WTC11 (cell line): Measurements from ENCODE around the gene CDH18. TPM values are rescaled to one million over a fixed set of nuclear protein-coding genes. Genes with fewer than 3 reads are reported as not detected.

Experiments used
- ATAC-seq: fragments of 200-7000 bp; cut with Tn5 transposase; 2 replicates; pipeline ENCODE4 v1.10.0; 2021; ENCODE audit warnings: mild to moderate bottlenecking, moderate library complexity
- CTCF ChIA-PET: fragments of 300-600 bp; sonication (Branson Sonifier 250); formaldehyde crosslinking; loops from one replicate; lab custom pipeline; 2021; ENCODE audit warnings: antibody characterized with exemption; lab: Charles Lee
- POLR2A ChIA-PET: fragments of 350-600 bp; sonication (Branson Sonifier 250); formaldehyde crosslinking; loops from one replicate; lab custom pipeline; 2021; ENCODE audit warnings: antibody characterized with exemption; lab: Charles Lee
- DNase-seq: peaks from one replicate; pipeline ENCODE4 v3.0.0; 2021; ENCODE audit warnings: low spot score
- H3K27ac Mint-ChIP-seq: 2 replicates; pipeline ENCODE4 v1.8.0; 2021; ENCODE audit warnings: mixed read lengths
- H3K27me3 Mint-ChIP-seq: 2 replicates; pipeline ENCODE4 v1.8.0; 2021; ENCODE audit warnings: low read depth, mild to moderate bottlenecking, moderate library complexity, mixed read lengths
- H3K36me3 Mint-ChIP-seq: 2 replicates; pipeline ENCODE4 v1.8.0; 2021; ENCODE audit warnings: mixed read lengths
- H3K4me1 Mint-ChIP-seq: 2 replicates; pipeline ENCODE4 v1.8.0; 2022; ENCODE audit warnings: mixed read lengths
- H3K4me3 Mint-ChIP-seq: 2 replicates; pipeline ENCODE4 v1.8.0; 2021; ENCODE audit warnings: mild to moderate bottlenecking, moderate library complexity, mixed read lengths
- H3K9me3 Mint-ChIP-seq: 2 replicates; pipeline ENCODE4 v1.8.0; 2021; ENCODE audit warnings: mixed read lengths
- GTF2I ChIP-seq: fragments of 250-450 bp; sonication (Bioruptor Pico); conservative IDR thresholded peaks from 2 replicates; pipeline ENCODE4 v1.4.0; 2021; ENCODE audit warnings: mild to moderate bottlenecking
- JUN ChIP-seq: sonication (generic); formaldehyde crosslinking; IDR thresholded peaks from 2 replicates; pipeline ENCODE4 v1.8.0; 2023; ENCODE audit warnings: mild to moderate bottlenecking, missing genetic modification reagents
- MYBL2 ChIP-seq: sonication (generic); formaldehyde crosslinking; IDR thresholded peaks from 2 replicates; pipeline ENCODE4 v1.8.1; 2023; ENCODE audit warnings: mild to moderate bottlenecking, moderate library complexity, missing genetic modification reagents
- NR3C1 ChIP-seq: sonication (generic); formaldehyde crosslinking; conservative IDR thresholded peaks from 2 replicates; pipeline ENCODE4 v1.8.1; 2023; ENCODE audit warnings: low read depth, mild to moderate bottlenecking, missing genetic modification reagents
- PRRX2 ChIP-seq: fragments of 250-450 bp; sonication (Bioruptor Pico); IDR thresholded peaks from 2 replicates; pipeline ENCODE4 v1.8.0; 2021; ENCODE audit warnings: mild to moderate bottlenecking
- RORB ChIP-seq: fragments of 250-450 bp; sonication (Bioruptor Pico); IDR thresholded peaks from 2 replicates; pipeline ENCODE4 v1.9.0; 2021; ENCODE audit warnings: mild to moderate bottlenecking
- SMAD4 ChIP-seq: sonication (generic); formaldehyde crosslinking; IDR thresholded peaks from 2 replicates; pipeline ENCODE4 v1.8.0; 2022; ENCODE audit warnings: mild to moderate bottlenecking, missing genetic modification reagents
- TCF7 ChIP-seq: sonication (generic); formaldehyde crosslinking; IDR thresholded peaks from 2 replicates; pipeline ENCODE4 v1.8.0; 2022; ENCODE audit warnings: mild to moderate bottlenecking, low read depth, missing genetic modification reagents, moderate library complexity
- ZNF121 ChIP-seq: sonication (generic); formaldehyde crosslinking; IDR thresholded peaks from 2 replicates; pipeline ENCODE4 v1.8.0; 2023; ENCODE audit warnings: missing genetic modification reagents
- ZNF263 ChIP-seq: sonication (generic); formaldehyde crosslinking; IDR thresholded peaks from 2 replicates; pipeline ENCODE4 v1.8.1; 2022; ENCODE audit warnings: low read depth, mild to moderate bottlenecking, moderate library complexity, missing genetic modification reagents
- ZNF671 ChIP-seq: fragments of 250-450 bp; sonication (Bioruptor Pico); IDR thresholded peaks from 2 replicates; pipeline ENCODE4 v1.8.0; 2021; ENCODE audit warnings: mild to moderate bottlenecking
- total RNA-seq: library from RNA; stranded (reverse); gene quantifications from 3 replicates; pipeline ENCODE4 v1.2.3, GENCODE V29; 2021
- TF ChIP-seq, protein P1 (sequence below): sonication (generic); formaldehyde crosslinking; IDR thresholded peaks from 2 replicates; pipeline ENCODE4 v1.8.0; 2023; ENCODE audit warnings: missing genetic modification reagents
- TF ChIP-seq, protein P2 (sequence below): sonication (generic); formaldehyde crosslinking; IDR thresholded peaks from 2 replicates; pipeline ENCODE4 v1.8.0; 2022; ENCODE audit warnings: mild to moderate bottlenecking, missing genetic modification reagents
- TF ChIP-seq, protein P3 (sequence below): fragments of 250-450 bp; sonication (Bioruptor Pico); IDR thresholded peaks from 2 replicates; pipeline ENCODE4 v1.8.0; 2021; ENCODE audit warnings: mild to moderate bottlenecking
- TF ChIP-seq, protein P4 (sequence below): sonication (generic); formaldehyde crosslinking; IDR thresholded peaks from 2 replicates; pipeline ENCODE4 v1.8.0; 2022; ENCODE audit warnings: mild to moderate bottlenecking, missing genetic modification reagents
- TF ChIP-seq, protein P5 (sequence below): fragments of 250-450 bp; sonication (Bioruptor Pico); IDR thresholded peaks from 2 replicates; pipeline ENCODE4 v1.9.0; 2021; ENCODE audit warnings: moderate library complexity, mild to moderate bottlenecking, inconsistent platforms, borderline replicate concordance
- TF ChIP-seq, protein P6 (sequence below): fragments of 250-450 bp; sonication (Bioruptor Pico); conservative IDR thresholded peaks from 2 replicates; pipeline ENCODE4 v1.9.0; 2021; ENCODE audit warnings: mild to moderate bottlenecking
- TF ChIP-seq, protein P7 (sequence below): sonication (generic); formaldehyde crosslinking; IDR thresholded peaks from 2 replicates; pipeline ENCODE4 v1.8.1; 2022; ENCODE audit warnings: low read depth, mild to moderate bottlenecking, moderate library complexity, missing genetic modification reagents, borderline replicate concordance
- TF ChIP-seq, protein P8 (sequence below): sonication (generic); formaldehyde crosslinking; IDR thresholded peaks from 2 replicates; pipeline ENCODE4 v1.8.0; 2023; ENCODE audit warnings: missing genetic modification reagents, mild to moderate bottlenecking, borderline replicate concordance

CDH18 gene
- total RNA-seq, 1 experiment from 2014 or later, result 0.24 TPM

DNA sequence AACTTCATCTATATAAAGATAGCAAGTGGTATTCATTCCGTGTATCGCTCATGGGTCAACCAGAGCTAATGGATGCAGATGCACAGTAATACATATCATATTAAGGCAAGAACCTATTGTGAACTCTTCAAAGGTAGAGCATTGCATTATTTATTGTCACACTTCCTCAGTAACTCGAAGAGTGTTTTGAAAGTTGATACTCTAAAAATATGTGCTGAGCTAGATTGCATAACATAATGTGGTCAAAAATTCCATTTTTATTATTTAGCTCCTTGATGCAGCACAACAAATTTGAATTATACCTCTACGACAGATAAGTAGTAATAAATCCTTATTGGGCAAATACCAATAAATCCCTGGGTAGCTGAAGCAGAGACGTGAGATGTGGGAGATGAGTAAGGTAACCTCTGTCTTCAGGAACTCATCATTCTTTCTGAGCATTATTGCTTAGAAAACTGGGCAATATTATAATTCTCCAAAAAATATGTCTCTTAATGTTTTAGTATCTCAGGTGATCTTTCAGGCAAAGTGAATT, 70.3 kb downstream of the CDH18 start:
- H3K27ac Mint-ChIP-seq, result no peak overlapping the region
- no peak for ATAC-seq
- H3K4me3 Mint-ChIP-seq, result no peak overlapping the region
- TF ChIP-seq, protein P1, sequence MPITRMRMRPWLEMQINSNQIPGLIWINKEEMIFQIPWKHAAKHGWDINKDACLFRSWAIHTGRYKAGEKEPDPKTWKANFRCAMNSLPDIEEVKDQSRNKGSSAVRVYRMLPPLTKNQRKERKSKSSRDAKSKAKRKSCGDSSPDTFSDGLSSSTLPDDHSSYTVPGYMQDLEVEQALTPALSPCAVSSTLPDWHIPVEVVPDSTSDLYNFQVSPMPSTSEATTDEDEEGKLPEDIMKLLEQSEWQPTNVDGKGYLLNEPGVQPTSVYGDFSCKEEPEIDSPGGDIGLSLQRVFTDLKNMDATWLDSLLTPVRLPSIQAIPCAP (CRISPR knock-in tag), result no peak
- H3K4me1 Mint-ChIP-seq, result peaks cover 29% of the 10 kb centered on the region
- no peaks in the 10 kb centered on the region for H3K9me3 Mint-ChIP-seq
- no peaks in the 10 kb centered on the region for H3K27me3 Mint-ChIP-seq
- DNase-seq, result no peak
- no peaks in the 10 kb centered on the region for H3K36me3 Mint-ChIP-seq
- ChIA-PET CTCF (no interaction called here), POLR2A (no interaction called here)

DNA sequence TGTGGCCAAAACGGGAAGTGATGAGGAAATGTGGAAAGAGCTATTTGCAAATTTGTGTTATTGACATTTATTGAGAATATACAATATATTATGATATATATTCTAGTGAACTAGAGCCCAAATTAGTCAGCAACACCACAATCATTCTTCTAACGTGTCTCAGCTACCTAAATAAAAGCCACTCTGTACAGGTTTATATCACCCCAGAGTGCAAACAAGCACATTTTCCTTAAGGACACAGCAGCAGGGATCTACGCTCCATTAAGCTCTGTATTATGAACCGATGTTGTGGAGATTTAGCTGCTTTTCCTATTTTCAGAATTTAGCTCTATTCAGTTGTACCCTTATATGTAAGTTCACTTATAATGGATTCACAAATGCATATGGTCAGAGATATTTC, 77.9 kb downstream of the CDH18 start:
- CTCF ChIA-PET, result no interaction called here
- H3K36me3 Mint-ChIP-seq, result no peaks in the 10 kb centered on the region
- ATAC-seq (no peak), DNase-seq (no peak)
- H3K4me3 Mint-ChIP-seq, result no peak overlapping the region
- POLR2A ChIA-PET, result no interaction called here
- H3K27me3 Mint-ChIP-seq, result no peaks in the 10 kb centered on the region
- H3K9me3 Mint-ChIP-seq, result no peaks in the 10 kb centered on the region
- H3K4me1 Mint-ChIP-seq, result peaks cover 37% of the 10 kb centered on the region
- no peak overlapping the region for H3K27ac Mint-ChIP-seq
- TF ChIP-seq SMAD4 (CRISPR knock-in tag) (no peak), NR3C1 (no peak), RORB (CRISPR knock-in tag) (no peak), JUN (CRISPR knock-in tag) (no peak), ZNF263 (no peak), TCF7 (CRISPR knock-in tag) (no peak), PRRX2 (CRISPR knock-in tag) (no peak), MYBL2 (no peak), ZNF121 (CRISPR knock-in tag) (no peak), ZNF671 (no peak), GTF2I (no peak)
- TF ChIP-seq, protein P2, sequence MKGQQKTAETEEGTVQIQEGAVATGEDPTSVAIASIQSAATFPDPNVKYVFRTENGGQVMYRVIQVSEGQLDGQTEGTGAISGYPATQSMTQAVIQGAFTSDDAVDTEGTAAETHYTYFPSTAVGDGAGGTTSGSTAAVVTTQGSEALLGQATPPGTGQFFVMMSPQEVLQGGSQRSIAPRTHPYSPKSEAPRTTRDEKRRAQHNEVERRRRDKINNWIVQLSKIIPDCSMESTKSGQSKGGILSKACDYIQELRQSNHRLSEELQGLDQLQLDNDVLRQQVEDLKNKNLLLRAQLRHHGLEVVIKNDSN, result no peak
- TF ChIP-seq, protein P3, sequence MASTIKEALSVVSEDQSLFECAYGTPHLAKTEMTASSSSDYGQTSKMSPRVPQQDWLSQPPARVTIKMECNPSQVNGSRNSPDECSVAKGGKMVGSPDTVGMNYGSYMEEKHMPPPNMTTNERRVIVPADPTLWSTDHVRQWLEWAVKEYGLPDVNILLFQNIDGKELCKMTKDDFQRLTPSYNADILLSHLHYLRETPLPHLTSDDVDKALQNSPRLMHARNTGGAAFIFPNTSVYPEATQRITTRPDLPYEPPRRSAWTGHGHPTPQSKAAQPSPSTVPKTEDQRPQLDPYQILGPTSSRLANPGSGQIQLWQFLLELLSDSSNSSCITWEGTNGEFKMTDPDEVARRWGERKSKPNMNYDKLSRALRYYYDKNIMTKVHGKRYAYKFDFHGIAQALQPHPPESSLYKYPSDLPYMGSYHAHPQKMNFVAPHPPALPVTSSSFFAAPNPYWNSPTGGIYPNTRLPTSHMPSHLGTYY (CRISPR knock-in tag), result no peak
- TF ChIP-seq, protein P4, sequence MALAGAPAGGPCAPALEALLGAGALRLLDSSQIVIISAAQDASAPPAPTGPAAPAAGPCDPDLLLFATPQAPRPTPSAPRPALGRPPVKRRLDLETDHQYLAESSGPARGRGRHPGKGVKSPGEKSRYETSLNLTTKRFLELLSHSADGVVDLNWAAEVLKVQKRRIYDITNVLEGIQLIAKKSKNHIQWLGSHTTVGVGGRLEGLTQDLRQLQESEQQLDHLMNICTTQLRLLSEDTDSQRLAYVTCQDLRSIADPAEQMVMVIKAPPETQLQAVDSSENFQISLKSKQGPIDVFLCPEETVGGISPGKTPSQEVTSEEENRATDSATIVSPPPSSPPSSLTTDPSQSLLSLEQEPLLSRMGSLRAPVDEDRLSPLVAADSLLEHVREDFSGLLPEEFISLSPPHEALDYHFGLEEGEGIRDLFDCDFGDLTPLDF (CRISPR knock-in tag), result no peak
- TF ChIP-seq, protein P5, sequence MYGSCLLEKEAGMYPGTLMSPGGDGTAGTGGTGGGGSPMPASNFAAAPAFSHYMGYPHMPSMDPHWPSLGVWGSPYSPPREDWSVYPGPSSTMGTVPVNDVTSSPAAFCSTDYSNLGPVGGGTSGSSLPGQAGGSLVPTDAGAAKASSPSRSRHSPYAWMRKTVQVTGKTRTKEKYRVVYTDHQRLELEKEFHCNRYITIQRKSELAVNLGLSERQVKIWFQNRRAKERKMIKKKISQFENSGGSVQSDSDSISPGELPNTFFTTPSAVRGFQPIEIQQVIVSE (CRISPR knock-in tag), result no peak
- TF ChIP-seq, protein P6, sequence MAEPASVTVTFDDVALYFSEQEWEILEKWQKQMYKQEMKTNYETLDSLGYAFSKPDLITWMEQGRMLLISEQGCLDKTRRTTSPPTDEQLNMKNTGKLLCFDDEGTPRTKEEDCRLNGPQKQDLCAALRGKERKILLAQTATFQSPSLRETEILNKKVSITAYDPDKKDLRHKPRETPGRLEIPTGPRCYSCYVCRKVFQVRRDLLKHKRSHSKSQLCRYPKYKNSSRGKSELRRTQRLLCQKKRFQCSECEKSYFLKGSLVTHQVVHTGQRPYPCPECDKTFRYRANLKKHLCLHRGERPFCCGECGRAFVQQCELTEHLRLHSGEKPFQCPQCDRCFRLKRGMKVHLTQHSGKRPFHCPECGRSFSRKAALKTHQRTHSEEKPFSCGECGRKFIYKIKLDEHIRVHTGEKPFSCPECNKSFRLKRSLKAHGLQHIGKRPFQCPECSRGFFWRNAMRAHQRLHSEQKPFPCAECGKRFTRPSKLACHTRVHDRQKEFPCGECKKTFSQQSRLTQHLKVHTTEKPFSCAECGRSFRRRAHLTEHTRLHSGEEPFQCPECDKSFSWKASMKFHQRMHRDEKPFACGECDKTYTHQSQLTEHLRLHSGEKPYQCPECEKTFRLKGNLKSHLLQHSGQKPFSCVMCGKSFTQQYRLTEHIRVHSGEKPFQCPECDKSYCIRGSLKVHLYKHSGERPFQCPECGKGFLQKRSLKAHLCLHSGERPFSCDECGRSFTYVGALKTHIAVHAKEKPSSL (CRISPR knock-in tag), result no peak
- TF ChIP-seq, protein P7, sequence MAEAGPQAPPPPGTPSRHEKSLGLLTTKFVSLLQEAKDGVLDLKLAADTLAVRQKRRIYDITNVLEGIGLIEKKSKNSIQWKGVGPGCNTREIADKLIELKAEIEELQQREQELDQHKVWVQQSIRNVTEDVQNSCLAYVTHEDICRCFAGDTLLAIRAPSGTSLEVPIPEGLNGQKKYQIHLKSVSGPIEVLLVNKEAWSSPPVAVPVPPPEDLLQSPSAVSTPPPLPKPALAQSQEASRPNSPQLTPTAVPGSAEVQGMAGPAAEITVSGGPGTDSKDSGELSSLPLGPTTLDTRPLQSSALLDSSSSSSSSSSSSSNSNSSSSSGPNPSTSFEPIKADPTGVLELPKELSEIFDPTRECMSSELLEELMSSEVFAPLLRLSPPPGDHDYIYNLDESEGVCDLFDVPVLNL (CRISPR knock-in tag), result no peak
- TF ChIP-seq, protein P8, sequence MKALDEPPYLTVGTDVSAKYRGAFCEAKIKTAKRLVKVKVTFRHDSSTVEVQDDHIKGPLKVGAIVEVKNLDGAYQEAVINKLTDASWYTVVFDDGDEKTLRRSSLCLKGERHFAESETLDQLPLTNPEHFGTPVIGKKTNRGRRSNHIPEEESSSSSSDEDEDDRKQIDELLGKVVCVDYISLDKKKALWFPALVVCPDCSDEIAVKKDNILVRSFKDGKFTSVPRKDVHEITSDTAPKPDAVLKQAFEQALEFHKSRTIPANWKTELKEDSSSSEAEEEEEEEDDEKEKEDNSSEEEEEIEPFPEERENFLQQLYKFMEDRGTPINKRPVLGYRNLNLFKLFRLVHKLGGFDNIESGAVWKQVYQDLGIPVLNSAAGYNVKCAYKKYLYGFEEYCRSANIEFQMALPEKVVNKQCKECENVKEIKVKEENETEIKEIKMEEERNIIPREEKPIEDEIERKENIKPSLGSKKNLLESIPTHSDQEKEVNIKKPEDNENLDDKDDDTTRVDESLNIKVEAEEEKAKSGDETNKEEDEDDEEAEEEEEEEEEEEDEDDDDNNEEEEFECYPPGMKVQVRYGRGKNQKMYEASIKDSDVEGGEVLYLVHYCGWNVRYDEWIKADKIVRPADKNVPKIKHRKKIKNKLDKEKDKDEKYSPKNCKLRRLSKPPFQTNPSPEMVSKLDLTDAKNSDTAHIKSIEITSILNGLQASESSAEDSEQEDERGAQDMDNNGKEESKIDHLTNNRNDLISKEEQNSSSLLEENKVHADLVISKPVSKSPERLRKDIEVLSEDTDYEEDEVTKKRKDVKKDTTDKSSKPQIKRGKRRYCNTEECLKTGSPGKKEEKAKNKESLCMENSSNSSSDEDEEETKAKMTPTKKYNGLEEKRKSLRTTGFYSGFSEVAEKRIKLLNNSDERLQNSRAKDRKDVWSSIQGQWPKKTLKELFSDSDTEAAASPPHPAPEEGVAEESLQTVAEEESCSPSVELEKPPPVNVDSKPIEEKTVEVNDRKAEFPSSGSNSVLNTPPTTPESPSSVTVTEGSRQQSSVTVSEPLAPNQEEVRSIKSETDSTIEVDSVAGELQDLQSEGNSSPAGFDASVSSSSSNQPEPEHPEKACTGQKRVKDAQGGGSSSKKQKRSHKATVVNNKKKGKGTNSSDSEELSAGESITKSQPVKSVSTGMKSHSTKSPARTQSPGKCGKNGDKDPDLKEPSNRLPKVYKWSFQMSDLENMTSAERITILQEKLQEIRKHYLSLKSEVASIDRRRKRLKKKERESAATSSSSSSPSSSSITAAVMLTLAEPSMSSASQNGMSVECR, result no peak
